Neuronal stem cell (in vitro differentiated cells): Measurements from ENCODE around the gene DNHD1.

Experiments
- DNase-seq: peaks from one replicate; pipeline ENCODE4 v3.0.0-alpha.2; 2013; ENCODE audit warnings: low spot score
- H2AFZ ChIP-seq: one replicate; pipeline ENCODE4 v1.6.1; 2013; ENCODE audit warnings: mild to moderate bottlenecking, low read length, inconsistent platforms
- H2AK5ac ChIP-seq: 2 replicates; pipeline ENCODE4 v1.6.1; 2013; ENCODE audit warnings: low read depth, mild to moderate bottlenecking, inconsistent platforms, low read length, moderate library complexity, mixed read lengths
- H2BK120ac ChIP-seq: 2 replicates; pipeline ENCODE4 v1.6.1; 2013; ENCODE audit warnings: low read depth, mild to moderate bottlenecking, inconsistent platforms, low read length, moderate library complexity, mixed read lengths
- H2BK12ac ChIP-seq: one replicate; pipeline ENCODE4 v1.6.1; 2013; ENCODE audit warnings: low read length, inconsistent platforms
- H2BK15ac ChIP-seq: 2 replicates; pipeline ENCODE4 v1.6.1; 2013; ENCODE audit warnings: mild to moderate bottlenecking, low read length, inconsistent platforms, mixed read lengths
- H2BK5ac ChIP-seq: one replicate; pipeline ENCODE4 v1.6.1; 2013; ENCODE audit warnings: inconsistent platforms, mild to moderate bottlenecking, low read length, moderate library complexity
- H3K14ac ChIP-seq: one replicate; pipeline ENCODE4 v1.6.1; 2013; ENCODE audit warnings: low read length, inconsistent platforms
- H3K18ac ChIP-seq: 2 replicates; pipeline ENCODE4 v1.6.1; 2013; ENCODE audit warnings: low read length, inconsistent platforms
- H3K23ac ChIP-seq: 2 replicates; pipeline ENCODE4 v1.6.1; 2013; ENCODE audit warnings: low read depth, mild to moderate bottlenecking, mixed read lengths, low read length, inconsistent platforms; ENCODE audit not compliant: poor library complexity
- H3K27ac ChIP-seq: replicated peaks from 3 replicates; pipeline ENCODE4 v1.5.1; 2013; ENCODE audit warnings: low read length, inconsistent platforms
- H3K27me3 ChIP-seq, 3 experiments: 2 replicates each; pipeline ENCODE4 v1.6.1; 2013; ENCODE audit warnings: low read length in 3 of 3, mild to moderate bottlenecking in 2 of 3, inconsistent platforms in 1 of 3, low read depth in 1 of 3, mixed read lengths in 1 of 3, moderate library complexity in 1 of 3; ENCODE audit not compliant: control insufficient read depth in 3 of 3, insufficient read depth in 3 of 3
- H3K36me3 ChIP-seq, 2 donors: replicated peaks in 1 of 2; 2 replicates each; pipeline ENCODE4 v1.6.1; 2013; ENCODE audit warnings: low read length in 2 of 2; ENCODE audit not compliant: control insufficient read depth in 2 of 2, insufficient read depth in 2 of 2
- H3K4ac ChIP-seq: 2 replicates; pipeline ENCODE4 v1.6.1; 2013; ENCODE audit warnings: inconsistent platforms, mild to moderate bottlenecking, low read length, moderate library complexity
- H3K4me1 ChIP-seq, 2 donors: 1 replicate in 1 of 2; 2 replicates in 1 of 2; pipeline ENCODE4 v1.6.1; 2013; ENCODE audit warnings: low read length in 2 of 2, low read depth in 1 of 2; ENCODE audit not compliant: control insufficient read depth in 2 of 2, insufficient read depth in 1 of 2
- H3K4me2 ChIP-seq: one replicate; pipeline ENCODE4 v1.6.1; 2013; ENCODE audit warnings: mild to moderate bottlenecking, low read length, inconsistent platforms; ENCODE audit not compliant: insufficient read depth, poor library complexity, severe bottlenecking
- H3K4me3 ChIP-seq, 2 donors: 2 replicates each; pipeline ENCODE4 v1.5.1; 2013; ENCODE audit warnings: low read length in 2 of 2, mild to moderate bottlenecking in 2 of 2, inconsistent platforms in 1 of 2, moderate library complexity in 1 of 2
- H3K79me1 ChIP-seq: one replicate; pipeline ENCODE4 v1.6.1; 2013; ENCODE audit warnings: low read depth, mild to moderate bottlenecking, inconsistent platforms, low read length, moderate library complexity
- H3K9ac ChIP-seq: one replicate; pipeline ENCODE4 v1.6.1; 2013; ENCODE audit warnings: mild to moderate bottlenecking, low read depth, low read length, inconsistent platforms; ENCODE audit not compliant: poor library complexity
- H3K9me3 ChIP-seq, 2 donors: replicated peaks in 1 of 2; 2 replicates each; pipeline versions ENCODE3 to v1.6.1; 2013; ENCODE audit warnings: low read length in 2 of 2, mild to moderate bottlenecking in 2 of 2, inconsistent platforms in 1 of 2, low read depth in 1 of 2, mixed read lengths in 1 of 2, moderate library complexity in 1 of 2; ENCODE audit not compliant: control insufficient read depth in 2 of 2, insufficient read depth in 1 of 2
- H4K8ac ChIP-seq: one replicate; pipeline ENCODE4 v1.6.1; 2013; ENCODE audit warnings: low read depth, mild to moderate bottlenecking, inconsistent platforms, low read length, moderate library complexity
- H4K91ac ChIP-seq: one replicate; pipeline ENCODE4 v1.6.1; 2013; ENCODE audit warnings: low read length, low read depth, mild to moderate bottlenecking, inconsistent platforms; ENCODE audit not compliant: poor library complexity
- WGBS, 2 donors: extraction: QIAGEN DNeasy Blood & Tissue Kit; methylation state at CpG; one replicate each; pipeline ENCODE4 v1.1.7; 2013; ENCODE audit warnings: missing lambda C conversion rate in 2 of 2, mixed read lengths in 1 of 2; ENCODE audit not compliant: insufficient read length in 2 of 2, insufficient replicate concordance in 1 of 2; ENCODE audit errors: extremely low coverage in 2 of 2; 5-methylcytosine and 5-hydroxymethylcytosine counted together

The DNHD1 gene

GRCh38 chr11:6594142-6594768, 97.2 kb downstream of the DNHD1 start:
- Histone ChIP-seq H2AFZ (no peak overlapping the region), H3K4me1 (no peaks in the 10 kb centered on the region), H2BK120ac (no peak overlapping the region), H4K91ac (no peak overlapping the region), H3K4ac (no peak overlapping the region), H2BK12ac (no peak overlapping the region), H3K27me3 (no peaks in the 10 kb centered on the region), H3K9me3 (no peaks in the 10 kb centered on the region), H3K14ac (no peak overlapping the region), H3K79me1 (no peaks in the 10 kb centered on the region), H4K8ac (no peak overlapping the region), H3K27ac (no peak overlapping the region), H2BK5ac (no peak overlapping the region), H3K4me3 (no peak overlapping the region), H3K23ac (no peak overlapping the region), H3K4me2 (peak overlapping the region; percentile 3), H2AK5ac (no peak overlapping the region), H3K9ac (no peak overlapping the region), H3K36me3 (peaks cover 12 to 81% of the 10 kb centered on the region in 2 donors), H3K18ac (no peak overlapping the region), H2BK15ac (no peak overlapping the region)
- WGBS, 2 donors, result no CpG with 5 or more reads among the region's 3 CpGs
- no peak for DNase-seq

- H2BK120ac ChIP-seq, result no peak overlapping the region
- no peak overlapping the region for H3K18ac ChIP-seq
- H3K27me3 ChIP-seq, result no peaks in the 10 kb centered on the region
- DNase-seq, result no peak
- no peak overlapping the region for H3K4me2 ChIP-seq
- no peak overlapping the region for H4K8ac ChIP-seq
- H3K23ac ChIP-seq, result no peak overlapping the region
- WGBS, 2 donors, result no CpG with 5 or more reads among the region's 5 CpGs
- no peak overlapping the region for H2BK15ac ChIP-seq
- H3K4me1 ChIP-seq, result no peaks in the 10 kb centered on the region
- no peak overlapping the region for H2AK5ac ChIP-seq
- no peak overlapping the region for H2BK12ac ChIP-seq
- H3K4me3 ChIP-seq, result no peak overlapping the region
- no peak overlapping the region for H3K9ac ChIP-seq
- no peak overlapping the region for H3K4ac ChIP-seq
- peaks cover 29 to 95% of the 10 kb centered on the region in 2 donors for H3K36me3 ChIP-seq
- peaks cover 2% of the 10 kb centered on the region for H3K79me1 ChIP-seq
- no peak overlapping the region for H4K91ac ChIP-seq
- H2BK5ac ChIP-seq, result no peak overlapping the region
- no peaks in the 10 kb centered on the region for H3K9me3 ChIP-seq
- no peak overlapping the region for H3K27ac ChIP-seq
- no peak overlapping the region for H3K14ac ChIP-seq
- no peak overlapping the region for H2AFZ ChIP-seq
Measured at GRCh38 chr11:6596239-6596877, 99.3 kb downstream of the DNHD1 start.

- Histone ChIP-seq H3K18ac (no peak overlapping the region), H4K91ac (no peak overlapping the region), H3K4me2 (no peak overlapping the region), H3K27ac (no peak overlapping the region), H2BK120ac (no peak overlapping the region), H3K4me1 (peaks cover 5 to 7% of the 10 kb centered on the region in 2 donors), H2AFZ (no peak overlapping the region), H2BK5ac (no peak overlapping the region), H3K4me3 (no peak overlapping the region), H3K79me1 (peaks cover 4% of the 10 kb centered on the region), H2BK15ac (no peak overlapping the region), H3K36me3 (peaks cover 33 to 80% of the 10 kb centered on the region in 2 donors), H3K14ac (no peak overlapping the region), H3K9ac (no peak overlapping the region), H3K9me3 (no peaks in the 10 kb centered on the region), H3K4ac (no peak overlapping the region), H4K8ac (no peak overlapping the region), H2AK5ac (no peak overlapping the region), H3K23ac (no peak overlapping the region), H3K27me3 (no peaks in the 10 kb centered on the region), H2BK12ac (no peak overlapping the region)
- no CpG with 5 or more reads among the region's 3 CpGs for WGBS, 2 donors
- no peak for DNase-seq
Measured at GRCh38 chr11:6598555-6598954, 101.5 kb downstream of the DNHD1 start.

GRCh38 chr11:6599449-6599848, 102.4 kb downstream of the DNHD1 start:
- no peak for DNase-seq

More at GRCh38 chr11:6599449-6599848, 102.4 kb downstream of the DNHD1 start:
- Histone ChIP-seq H2BK5ac (no peak overlapping the region), H3K18ac (no peak overlapping the region), H3K27ac (no peak overlapping the region), H3K9me3 (no peaks in the 10 kb centered on the region), H3K4me3 (no peak overlapping the region), H3K27me3 (no peaks in the 10 kb centered on the region), H2BK15ac (no peak overlapping the region), H3K4ac (no peak overlapping the region), H3K4me2 (no peak overlapping the region), H2AK5ac (no peak overlapping the region), H2BK12ac (no peak overlapping the region), H3K79me1 (peaks cover 10% of the 10 kb centered on the region), H4K91ac (no peak overlapping the region), H3K14ac (no peak overlapping the region), H3K36me3 (peaks cover 31 to 72% of the 10 kb centered on the region in 2 donors), H3K9ac (no peak overlapping the region), H3K23ac (no peak overlapping the region), H2AFZ (no peak overlapping the region), H3K4me1 (peaks cover 5 to 7% of the 10 kb centered on the region in 2 donors), H4K8ac (no peak overlapping the region), H2BK120ac (no peak overlapping the region)
- WGBS, 2 donors, result no CpG with 5 or more reads among the region's 1 CpG
